ENCODE data around the gene PKD1. TPM values are rescaled to one million over a fixed set of nuclear protein-coding genes. Genes with fewer than 3 reads are reported as not detected.

Gene PKD1
- total RNA-seq, 1 donor from 2014 or later: 169 TPM

GRCh38 chr16:2042986-2043666 lies 92.6 kb downstream of the PKD1 start:
- H3K4me3 Mint-ChIP-seq (ENCODE audit: unreplicated experiment): no peak overlapping the region
- no peaks in the 10 kb centered on the region for H3K27me3 Mint-ChIP-seq (ENCODE audit: unreplicated experiment)
- H3K4me1 Mint-ChIP-seq (ENCODE audit: unreplicated experiment): peaks cover 57% of the 10 kb centered on the region
- no peaks in the 10 kb centered on the region for H3K9me3 Mint-ChIP-seq (ENCODE audit: unreplicated experiment)
- H3K36me3 Mint-ChIP-seq (ENCODE audit: unreplicated experiment): no peaks in the 10 kb centered on the region
- no peak overlapping the region for H3K27ac Mint-ChIP-seq (ENCODE audit: unreplicated experiment)
- no peak for DNase-seq (ENCODE audit: extremely low spot score, unreplicated experiment)
- TF ChIP-seq CTCF (IDR thresholded peaks at IDR 0.05): no peak

- H3K9me3 Mint-ChIP-seq (ENCODE audit: unreplicated experiment): no peaks in the 10 kb centered on the region
- peaks cover 64% of the 10 kb centered on the region for H3K4me1 Mint-ChIP-seq (ENCODE audit: unreplicated experiment)
- no peaks in the 10 kb centered on the region for H3K27me3 Mint-ChIP-seq (ENCODE audit: unreplicated experiment)
Measured at GRCh38 chr16:2042171-2042985, 93.3 kb downstream of the PKD1 start.

GRCh38 chr16:2040787-2041522 lies 94.7 kb downstream of the PKD1 start:
- H3K27ac Mint-ChIP-seq (ENCODE audit: unreplicated experiment): peak overlapping the region; percentile 96
- no peak overlapping the region for H3K4me3 Mint-ChIP-seq (ENCODE audit: unreplicated experiment)
- H3K4me1 Mint-ChIP-seq (ENCODE audit: unreplicated experiment): peaks cover 66% of the 10 kb centered on the region
- no peaks in the 10 kb centered on the region for H3K27me3 Mint-ChIP-seq (ENCODE audit: unreplicated experiment)
- no peak for DNase-seq (ENCODE audit: extremely low spot score, unreplicated experiment)
- TF ChIP-seq CTCF (IDR thresholded peaks at IDR 0.05): no peak
- H3K9me3 Mint-ChIP-seq (ENCODE audit: unreplicated experiment): no peaks in the 10 kb centered on the region
- H3K36me3 Mint-ChIP-seq (ENCODE audit: unreplicated experiment): peaks cover 2% of the 10 kb centered on the region

More at GRCh38 chr16:2042171-2042985, 93.3 kb downstream of the PKD1 start:
- H3K27ac Mint-ChIP-seq (ENCODE audit: unreplicated experiment): no peak overlapping the region
- no peak for TF ChIP-seq CTCF (IDR thresholded peaks at IDR 0.05)
- no peak overlapping the region for H3K4me3 Mint-ChIP-seq (ENCODE audit: unreplicated experiment)
- no peak for DNase-seq (ENCODE audit: extremely low spot score, unreplicated experiment)
- H3K36me3 Mint-ChIP-seq (ENCODE audit: unreplicated experiment): peaks cover 1% of the 10 kb centered on the region

GRCh38 chr16:2040041-2040786 lies 95.5 kb downstream of the PKD1 start:
- Mint-ChIP-seq H3K4me3 (ENCODE audit: unreplicated experiment) (no peak overlapping the region), H3K4me1 (ENCODE audit: unreplicated experiment) (peaks cover 68% of the 10 kb centered on the region), H3K27ac (ENCODE audit: unreplicated experiment) (peak overlapping the region; percentile 96), H3K36me3 (ENCODE audit: unreplicated experiment) (peaks cover 2% of the 10 kb centered on the region), H3K27me3 (ENCODE audit: unreplicated experiment) (no peaks in the 10 kb centered on the region), H3K9me3 (ENCODE audit: unreplicated experiment) (no peaks in the 10 kb centered on the region)
- DNase-seq (ENCODE audit: extremely low spot score, unreplicated experiment): no peak
- no peak for TF ChIP-seq CTCF (IDR thresholded peaks at IDR 0.05)
